EL (cell line): Measurements from ENCODE around the gene ERC1.
A peak's percentile ranks its signal among the peaks of the same experiment; 100 is the strongest.
"Not testable (repeated sequence)": the region's sequence is repeated elsewhere in the genome, so short reads cannot be mapped to it uniquely, and the experiment has no call there.

ENCODE experiments used
- DNase-seq: peaks from one replicate; pipeline ENCODE4 v3.0.0-alpha.2; 2016

ERC1 gene

GRCh38 chr12:1329784-1330476 is 338.9 kb downstream of the ERC1 start:
- DNase-seq = no peak

GRCh38 chr12:1330477-1330827 is 339.4 kb downstream of the ERC1 start:
- DNase-seq = no peak

- DNase-seq = no peak
Measured at GRCh38 chr12:1332327-1332726, 341.3 kb downstream of the ERC1 start.

GRCh38 chr12:1338483-1339177 is 347.6 kb downstream of the ERC1 start:
- DNase-seq = no peak

- DNase-seq = not testable (repeated sequence)
Measured at GRCh38 chr12:1339178-1339541, 348.1 kb downstream of the ERC1 start.

- no peak for DNase-seq
Measured at GRCh38 chr12:1339618-1340319, 348.7 kb downstream of the ERC1 start.

GRCh38 chr12:1341270-1341669 is 350.2 kb downstream of the ERC1 start:
- DNase-seq = not testable (repeated sequence)

- DNase-seq = no peak
Measured at GRCh38 chr12:1343422-1343821, 352.4 kb downstream of the ERC1 start.

- no peak for DNase-seq
Measured at GRCh38 chr12:1344245-1344644, 353.2 kb downstream of the ERC1 start.

- DNase-seq = peak; percentile 67
Measured at GRCh38 chr12:1346126-1346525, 355.1 kb downstream of the ERC1 start.

- DNase-seq = no peak
Measured at GRCh38 chr12:1347294-1347693, 356.3 kb downstream of the ERC1 start.

- peak; percentile 17 for DNase-seq
Measured at GRCh38 chr12:1348606-1349005, 357.6 kb downstream of the ERC1 start.

GRCh38 chr12:1350055-1350933 is 359.3 kb downstream of the ERC1 start:
- DNase-seq = peak; percentile 95

- DNase-seq = peak; percentile 32
Measured at GRCh38 chr12:1350934-1351240, 359.9 kb downstream of the ERC1 start.

- peak; percentile 62 for DNase-seq
Measured at GRCh38 chr12:1351926-1352325, 360.9 kb downstream of the ERC1 start.

GRCh38 chr12:1353451-1353850 is 362.4 kb downstream of the ERC1 start:
- DNase-seq = no peak

GRCh38 chr12:1355396-1355795 is 364.4 kb downstream of the ERC1 start:
- DNase-seq = no peak

- DNase-seq = not testable (repeated sequence)
Measured at GRCh38 chr12:1355871-1356270, 364.8 kb downstream of the ERC1 start.

GRCh38 chr12:1356285-1356684 is 365.3 kb downstream of the ERC1 start:
- DNase-seq = no peak

GRCh38 chr12:1357171-1357570 is 366.1 kb downstream of the ERC1 start:
- peak; percentile 87 for DNase-seq

- no peak for DNase-seq
Measured at GRCh38 chr12:1357711-1358110, 366.7 kb downstream of the ERC1 start.

GRCh38 chr12:1360441-1361210 is 369.6 kb downstream of the ERC1 start:
- peak; percentile 95 for DNase-seq
